Limb (tissue), 2 donors: Measurements from ENCODE around the gene UAP1L1.
"Not testable (repeated sequence)": the region's sequence is repeated elsewhere in the genome, so short reads cannot be mapped to it uniquely, and the experiment has no call there.

Experiments
- DNase-seq, 2 donors: peaks; one replicate each; pipeline ENCODE4 v3.0.0-alpha.2; 2016; ENCODE audit errors: extremely low spot score in 2 of 2

Gene UAP1L1

GRCh38 chr9:137114220-137114612, 36.9 kb downstream of the UAP1L1 start:
- DNase-seq = no peak

GRCh38 chr9:137114613-137115393, 37.5 kb downstream of the UAP1L1 start, which contains the start of gene DPP7:
Gene DPP7, minus strand, starts transcription at chr9:137114733. Its CDS starts 20 bp downstream, at chr9:137114713.
- peak in 1 of 2 donors; percentile 66 for DNase-seq

- no peak for DNase-seq
Observed at GRCh38 chr9:137115394-137116026, 38.2 kb downstream of the UAP1L1 start.

- DNase-seq = no peak
Observed at GRCh38 chr9:137116027-137116507, 38.8 kb downstream of the UAP1L1 start.

- no peak for DNase-seq
Observed at GRCh38 chr9:137116728-137117127, 39.4 kb downstream of the UAP1L1 start.

- no peak for DNase-seq
Observed at GRCh38 chr9:137117269-137117731, 40.0 kb downstream of the UAP1L1 start.

GRCh38 chr9:137118092-137118603, 40.8 kb downstream of the UAP1L1 start:
- DNase-seq = not testable (repeated sequence)

- DNase-seq = not testable (repeated sequence)
Observed at GRCh38 chr9:137121927-137122795, 44.8 kb downstream of the UAP1L1 start.

GRCh38 chr9:137122796-137123467, 45.6 kb downstream of the UAP1L1 start:
- not testable (repeated sequence) for DNase-seq

GRCh38 chr9:137123468-137123837, 46.1 kb downstream of the UAP1L1 start:
- no peak for DNase-seq

- not testable (repeated sequence) for DNase-seq
Observed at GRCh38 chr9:137123952-137124462, 46.7 kb downstream of the UAP1L1 start.

- no peak for DNase-seq
Observed at GRCh38 chr9:137126786-137127185, 49.5 kb downstream of the UAP1L1 start.

GRCh38 chr9:137127301-137128157, 50.2 kb downstream of the UAP1L1 start:
- DNase-seq = no peak

GRCh38 chr9:137128158-137128861, 51.0 kb downstream of the UAP1L1 start:
- no peak for DNase-seq

- no peak for DNase-seq
Observed at GRCh38 chr9:137128862-137129455, 51.6 kb downstream of the UAP1L1 start.

- peak; percentile 89 to 91 for DNase-seq
Observed at GRCh38 chr9:137129456-137130175, 52.3 kb downstream of the UAP1L1 start.

GRCh38 chr9:137130176-137130755, 52.9 kb downstream of the UAP1L1 start:
- no peak for DNase-seq
